CD14-positive monocyte (primary cell): Measurements from ENCODE around the gene FHL3. TPM values are rescaled to one million over a fixed set of nuclear protein-coding genes. Genes with fewer than 3 reads are reported as not detected.
"Not testable (repeated sequence)": the region's sequence is repeated elsewhere in the genome, so short reads cannot be mapped to it uniquely, and the experiment has no call there.

Source experiments
- DNase-seq, 3 donors: peaks; one replicate each; pipeline ENCODE4 v3.0.0-alpha.2; 2011 to 2022
- H2AFZ ChIP-seq: 2 replicates; pipeline ENCODE4 v1.6.0; 2012; ENCODE audit warnings: mild to moderate bottlenecking, low read depth, low read length, inconsistent platforms; ENCODE audit not compliant: insufficient read depth, poor library complexity, severe bottlenecking
- H3K27ac ChIP-seq, 2 donors: 1 replicate in 1 of 2; 2 replicates in 1 of 2; pipeline ENCODE4 v1.5.1; 2012 to 2013; ENCODE audit warnings: low read length in 2 of 2, control low read depth in 1 of 2, inconsistent platforms in 1 of 2, low read depth in 1 of 2, mild to moderate bottlenecking in 1 of 2
- H3K27me3 ChIP-seq, 2 donors: one replicate each; pipeline versions ENCODE4 v1.6.0 to v1.6.1; 2011 to 2013; ENCODE audit warnings: low read length in 2 of 2; ENCODE audit not compliant: control insufficient read depth in 2 of 2, insufficient read depth in 2 of 2
- H3K36me3 ChIP-seq, 2 donors: replicated peaks in 1 of 2; 1 replicate in 1 of 2; 2 replicates in 1 of 2; pipeline versions ENCODE4 v1.5.1 to v1.6.1; 2012 to 2013; ENCODE audit warnings: low read length in 2 of 2, control low read depth in 1 of 2, inconsistent platforms in 1 of 2, mild to moderate bottlenecking in 1 of 2; ENCODE audit not compliant: insufficient read depth in 2 of 2, control insufficient read depth in 1 of 2
- H3K4me1 ChIP-seq, 2 donors: 1 replicate in 1 of 2; 2 replicates in 1 of 2; pipeline versions ENCODE4 v1.5.1 to v1.6.1; 2012 to 2013; ENCODE audit warnings: low read length in 2 of 2, control low read depth in 1 of 2, inconsistent platforms in 1 of 2, mild to moderate bottlenecking in 1 of 2, moderate library complexity in 1 of 2; ENCODE audit not compliant: insufficient read depth in 2 of 2, control insufficient read depth in 1 of 2
- H3K4me2 ChIP-seq: replicated peaks from 2 replicates; pipeline ENCODE3; 2012; ENCODE audit warnings: low read length, moderate library complexity, mild to moderate bottlenecking; ENCODE audit not compliant: poor library complexity, severe bottlenecking; ENCODE audit errors: extremely low read depth
- H3K4me3 ChIP-seq, 3 experiments: fragments of 200-600 bp in 1 of 3; sonication (generic) in 1 of 3; replicated peaks in 1 of 3; 1 replicate in 2 of 3; 2 replicates in 1 of 3; pipeline ENCODE4 v1.5.1; 2011 to 2013; ENCODE audit warnings: low read length in 3 of 3, mild to moderate bottlenecking in 3 of 3, control low read depth in 2 of 3, low read depth in 2 of 3, inconsistent platforms in 1 of 3, moderate library complexity in 1 of 3
- H3K79me2 ChIP-seq: 2 replicates; pipeline ENCODE4 v1.6.0; 2012; ENCODE audit warnings: mild to moderate bottlenecking, control low read depth, inconsistent platforms, low read length, moderate library complexity; ENCODE audit not compliant: insufficient read depth
- H3K9ac ChIP-seq: 2 replicates; pipeline ENCODE4 v1.6.0; 2017; ENCODE audit warnings: low read length, mild to moderate bottlenecking; ENCODE audit not compliant: insufficient read depth, poor library complexity, severe bottlenecking
- H3K9me3 ChIP-seq, 2 donors: replicated peaks in 1 of 2; 1 replicate in 1 of 2; 2 replicates in 1 of 2; pipeline versions ENCODE4 v1.5.1 to v1.6.1; 2012 to 2013; ENCODE audit warnings: low read length in 2 of 2, control low read depth in 1 of 2; ENCODE audit not compliant: control insufficient read depth in 1 of 2, insufficient read depth in 1 of 2
- H4K20me1 ChIP-seq: 2 replicates; pipeline ENCODE4 v1.6.0; 2012; ENCODE audit warnings: mild to moderate bottlenecking, low read length, control low read depth, moderate library complexity; ENCODE audit not compliant: insufficient read depth
- H3K27ac Mint-ChIP-seq, 7 donors: one replicate each; pipeline ENCODE4 v1.8.0; 2020; ENCODE audit warnings: mild to moderate bottlenecking in 7 of 7, mixed read lengths in 7 of 7, moderate library complexity in 6 of 7, inconsistent platforms in 2 of 7
- H3K27me3 Mint-ChIP-seq, 3 donors: one replicate each; pipeline ENCODE4 v1.8.0; 2021 to 2022; ENCODE audit warnings: low read depth in 3 of 3, mild to moderate bottlenecking in 3 of 3, mixed read lengths in 3 of 3, moderate library complexity in 3 of 3, inconsistent platforms in 1 of 3
- H3K36me3 Mint-ChIP-seq, 2 donors: one replicate each; pipeline ENCODE4 v1.8.0; 2020; ENCODE audit warnings: mixed read lengths in 2 of 2, inconsistent platforms in 1 of 2, mild to moderate bottlenecking in 1 of 2
- H3K4me1 Mint-ChIP-seq: one replicate; pipeline ENCODE4 v1.8.0; 2020; ENCODE audit warnings: mild to moderate bottlenecking, mixed read lengths
- H3K4me3 Mint-ChIP-seq, 2 donors: one replicate each; pipeline ENCODE4 v1.8.0; 2020; ENCODE audit warnings: mild to moderate bottlenecking in 2 of 2, mixed read lengths in 2 of 2, moderate library complexity in 1 of 2
- H3K9me3 Mint-ChIP-seq, 7 donors: one replicate each; pipeline ENCODE4 v1.8.0; 2020 to 2022; ENCODE audit warnings: mixed read lengths in 7 of 7, mild to moderate bottlenecking in 6 of 7, moderate library complexity in 6 of 7, inconsistent platforms in 2 of 7
- WGBS: methylation state at CpG from one replicate; pipeline ENCODE4 v1.1.5; 2013; ENCODE audit warnings: missing lambda C conversion rate; ENCODE audit not compliant: insufficient coverage; 5-methylcytosine and 5-hydroxymethylcytosine counted together
- intact Hi-C, 2 donors: fragments of 100-400 bp; cut with micrococcal nuclease; formaldehyde crosslinking; loops; one replicate each; pipeline versions ENCODE4 v1.15.0 to v1.15.1; 2023
- polyA plus RNA-seq, 3 donors: library from polyadenylated mRNA; depleted of rRNA in 1 of 3; unstranded in 2 of 3; stranded (reverse) in 1 of 3; fragments of 300-500 nt in 2 of 3; fragments of >200 nt in 1 of 3; fragmentation: Illumina TruSeq in 2 of 3; gene quantifications; 1 replicate in 2 of 3; 2 replicates in 1 of 3; pipeline ENCODE4 v1.2.3, GENCODE V29; 2012 to 2021
- TF ChIP-seq, protein P1 (sequence below): fragments of 200-600 bp; IDR thresholded peaks from one replicate; pipeline ENCODE4 v1.8.0; 2022; ENCODE audit warnings: antibody characterized with exemption, mild to moderate bottlenecking

FHL3 gene
- polyA plus RNA-seq, 3 donors: 24.7 to 32.3 (median 26.1) TPM

- H3K4me1 ChIP-seq, H4K20me1 ChIP-seq, H3K27me3 Mint-ChIP-seq, H3K4me1 Mint-ChIP-seq, H2AFZ ChIP-seq, H3K4me2 ChIP-seq, H3K9me3 Mint-ChIP-seq, H3K79me2 ChIP-seq, DNase-seq, H3K27me3 ChIP-seq, H3K4me3 ChIP-seq, H3K4me3 Mint-ChIP-seq, H3K9me3 ChIP-seq, H3K27ac ChIP-seq, H3K9ac ChIP-seq: not testable (repeated sequence)
- WGBS: 63% methylated on average over 5 of the region's 6 CpGs
- TF ChIP-seq, protein P1, sequence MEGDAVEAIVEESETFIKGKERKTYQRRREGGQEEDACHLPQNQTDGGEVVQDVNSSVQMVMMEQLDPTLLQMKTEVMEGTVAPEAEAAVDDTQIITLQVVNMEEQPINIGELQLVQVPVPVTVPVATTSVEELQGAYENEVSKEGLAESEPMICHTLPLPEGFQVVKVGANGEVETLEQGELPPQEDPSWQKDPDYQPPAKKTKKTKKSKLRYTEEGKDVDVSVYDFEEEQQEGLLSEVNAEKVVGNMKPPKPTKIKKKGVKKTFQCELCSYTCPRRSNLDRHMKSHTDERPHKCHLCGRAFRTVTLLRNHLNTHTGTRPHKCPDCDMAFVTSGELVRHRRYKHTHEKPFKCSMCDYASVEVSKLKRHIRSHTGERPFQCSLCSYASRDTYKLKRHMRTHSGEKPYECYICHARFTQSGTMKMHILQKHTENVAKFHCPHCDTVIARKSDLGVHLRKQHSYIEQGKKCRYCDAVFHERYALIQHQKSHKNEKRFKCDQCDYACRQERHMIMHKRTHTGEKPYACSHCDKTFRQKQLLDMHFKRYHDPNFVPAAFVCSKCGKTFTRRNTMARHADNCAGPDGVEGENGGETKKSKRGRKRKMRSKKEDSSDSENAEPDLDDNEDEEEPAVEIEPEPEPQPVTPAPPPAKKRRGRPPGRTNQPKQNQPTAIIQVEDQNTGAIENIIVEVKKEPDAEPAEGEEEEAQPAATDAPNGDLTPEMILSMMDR: peak; percentile 58
- Mint-ChIP-seq H3K27ac (peak overlapping the region in 1 of 7 donors; percentile 44), H3K36me3 (peaks cover 88 to 100% of the 10 kb centered on the region in 2 donors)
- H3K36me3 ChIP-seq: peaks cover 55 to 89% of the 10 kb centered on the region in 2 donors
- intact Hi-C loops: loop anchor here in 1 of 2 donors (10.0 kb wide), 1 partner anchor 90 kb away; no protein-coding TSS in a partner anchor
Measured at GRCh38 chr1:37975083-37975482, 30.2 kb downstream of the FHL3 start.

GRCh38 chr1:37974567-37974966 lies 30.7 kb downstream of the FHL3 start:
- Mint-ChIP-seq H3K4me1 (no peaks in the 10 kb centered on the region), H3K36me3 (peaks cover 88 to 100% of the 10 kb centered on the region in 2 donors), H3K4me3 (no peak overlapping the region), H3K9me3 (peaks cover 0 to 3% (median 0%) of the 10 kb centered on the region in 7 donors), H3K27ac (peak overlapping the region in 1 of 7 donors; percentile 44), H3K27me3 (no peaks in the 10 kb centered on the region)
- peaks cover 4% of the 10 kb centered on the region for H3K79me2 ChIP-seq
- no peak for DNase-seq
- H3K9ac ChIP-seq: no peak overlapping the region
- TF ChIP-seq, protein P1: no peak
- H3K27me3 ChIP-seq: no peaks in the 10 kb centered on the region
- WGBS: 100% methylated on average over 3 of the region's 5 CpGs
- no peaks in the 10 kb centered on the region for H3K4me1 ChIP-seq
- intact Hi-C loops: loop anchor here in 1 of 2 donors (10.0 kb wide), 1 partner anchor 90 kb away; no protein-coding TSS in a partner anchor
- H3K27ac ChIP-seq: no peak overlapping the region
- H3K4me2 ChIP-seq: no peak overlapping the region
- H4K20me1 ChIP-seq: no peaks in the 10 kb centered on the region
- no peak overlapping the region for H2AFZ ChIP-seq
- H3K4me3 ChIP-seq: no peak overlapping the region
- peaks cover 55 to 89% of the 10 kb centered on the region in 2 donors for H3K36me3 ChIP-seq
- no peaks in the 10 kb centered on the region for H3K9me3 ChIP-seq

- H3K9me3 Mint-ChIP-seq, H4K20me1 ChIP-seq, H3K4me2 ChIP-seq, DNase-seq, H3K27me3 ChIP-seq, H3K27ac Mint-ChIP-seq, H3K27ac ChIP-seq, H2AFZ ChIP-seq, H3K4me1 ChIP-seq, H3K9ac ChIP-seq, H3K4me1 Mint-ChIP-seq, H3K27me3 Mint-ChIP-seq, H3K9me3 ChIP-seq, H3K4me3 ChIP-seq, H3K4me3 Mint-ChIP-seq, H3K79me2 ChIP-seq: not testable (repeated sequence)
- no CpG with 5 or more reads among the region's 5 CpGs for WGBS
- intact Hi-C loops: loop anchor here in 1 of 2 donors (10.0 kb wide), 1 partner anchor 89 kb away; no protein-coding TSS in a partner anchor
- peaks cover 55 to 89% of the 10 kb centered on the region in 2 donors for H3K36me3 ChIP-seq
- peaks cover 88 to 100% of the 10 kb centered on the region in 2 donors for H3K36me3 Mint-ChIP-seq
Measured at GRCh38 chr1:37973684-37974083, 31.6 kb downstream of the FHL3 start.
